Esophagus muscularis mucosa (tissue), 4 donors: ENCODE data around the gene TMEM143. TPM values are rescaled to one million over a fixed set of nuclear protein-coding genes. Genes with fewer than 3 reads are reported as not detected.
"Not testable (repeated sequence)": the region's sequence is repeated elsewhere in the genome, so short reads cannot be mapped to it uniquely, and the experiment has no call there.

ENCODE experiments used
- DNase-seq: peaks from one replicate; pipeline ENCODE4 v3.0.0-alpha.2; 2017; ENCODE audit errors: extremely low spot score
- H3K27ac ChIP-seq, 4 donors: fragments of 200-600 bp; sonication (generic); replicated peaks in 1 of 4; 1 replicate in 3 of 4; 2 replicates in 1 of 4; pipeline ENCODE4 v1.5.1; 2016 to 2019; ENCODE audit warnings: mild to moderate bottlenecking in 1 of 4
- H3K27me3 ChIP-seq, 4 donors: fragments of 200-600 bp; sonication (generic); one replicate each; pipeline versions ENCODE4 v1.5.1 to v1.6.0; 2016 to 2019
- H3K36me3 ChIP-seq, 4 donors: fragments of 200-600 bp; sonication (generic); one replicate each; pipeline ENCODE4 v1.5.1; 2016 to 2019
- H3K4me1 ChIP-seq, 4 donors: fragments of 200-600 bp; sonication (generic); one replicate each; pipeline ENCODE4 v1.5.1; 2016 to 2019
- H3K4me3 ChIP-seq, 4 donors: fragments of 200-600 bp; sonication (generic); 1 replicate in 2 of 4; 2 replicates in 2 of 4; pipeline ENCODE4 v1.5.1; 2016 to 2019; ENCODE audit warnings: mild to moderate bottlenecking in 4 of 4, moderate library complexity in 1 of 4
- H3K9me3 ChIP-seq, 4 donors: fragments of 200-600 bp; sonication (generic); 1 replicate in 3 of 4; 2 replicates in 1 of 4; pipeline ENCODE4 v1.5.1; 2016 to 2019
- CTCF ChIP-seq, 3 experiments: fragments of 200-600 bp in 2 of 3; fragments of 450-650 bp in 1 of 3; sonication (generic) in 2 of 3; IDR thresholded peaks; one replicate each; pipeline ENCODE4 v1.5.1; 2017 to 2019; ENCODE audit warnings: antibody characterized with exemption in 3 of 3, mild to moderate bottlenecking in 2 of 3, moderate library complexity in 1 of 3
- EP300 ChIP-seq: sonication (generic); formaldehyde crosslinking; IDR thresholded peaks from one replicate; pipeline ENCODE4 v1.6.1; 2017; ENCODE audit warnings: antibody characterized with exemption
- POLR2A ChIP-seq: fragments of 450-650 bp; IDR thresholded peaks from one replicate; pipeline ENCODE4 v1.6.1; 2017; ENCODE audit warnings: antibody characterized with exemption, moderate library complexity, mild to moderate bottlenecking, low read depth
- POLR2AphosphoS5 ChIP-seq, 2 donors: sonication (generic); formaldehyde crosslinking; IDR thresholded peaks; one replicate each; pipeline ENCODE4 v1.6.1; 2017; ENCODE audit warnings: antibody characterized with exemption in 2 of 2
- WGBS: methylation state at CpG from one replicate; pipeline ENCODE4 v1.1.5; 2018; 5-methylcytosine and 5-hydroxymethylcytosine counted together
- intact Hi-C: fragments of 100-400 bp; cut with DNase I; formaldehyde crosslinking; loops from one replicate; pipeline ENCODE4 v1.15.1; 2023
- total RNA-seq, 4 donors: library from RNA; depleted of rRNA; stranded (reverse); fragments of >200 nt; gene quantifications; one replicate each; pipeline versions ENCODE4 v1.1.0 to v1.2.1, GENCODE V29; 2016

TMEM143 gene
- total RNA-seq, 4 donors from 2014 or later, result 4.8 to 8.3 (median 7.1) TPM

GRCh38 chr19:48321372-48321621 is 42.4 kb downstream of the TMEM143 start:
- TF ChIP-seq CTCF (IDR thresholded peaks at IDR 0.05) (no peak), POLR2A (peak; percentile 43), POLR2AphosphoS5 (IDR thresholded peaks at IDR 0.05) (no peak)
- H3K4me1 ChIP-seq, result peaks cover 35 to 54% (median 50%) of the 10 kb centered on the region in 4 donors

GRCh38 chr19:48319647-48320541 is 43.8 kb downstream of the TMEM143 start:
- H3K4me1 ChIP-seq, result peaks cover 25 to 42% (median 38%) of the 10 kb centered on the region in 4 donors
- no peak overlapping the region for H3K4me3 ChIP-seq
- no peaks in the 10 kb centered on the region for H3K9me3 ChIP-seq
- no peaks in the 10 kb centered on the region for H3K36me3 ChIP-seq
- DNase-seq, result no peak
- no peak for TF ChIP-seq POLR2A
- TF ChIP-seq POLR2AphosphoS5 (IDR thresholded peaks at IDR 0.05), result peak; percentile 21 to 71
- peak; percentile 87 to 93 (median 91) for TF ChIP-seq CTCF (IDR thresholded peaks at IDR 0.05)
- TF ChIP-seq EP300, result no peak
- H3K27ac ChIP-seq, result peak overlapping the region; percentile 89 to 99 (median 94)
- H3K27me3 ChIP-seq, result no peaks in the 10 kb centered on the region
- WGBS, result 41% methylated on average over 16 of the region's 16 CpGs
- intact Hi-C loops, result loop anchor here (2.0 kb wide), 1 partner anchor 71 kb away; the partner anchor contains the start of gene KDELR1

More at GRCh38 chr19:48321372-48321621, 42.4 kb downstream of the TMEM143 start:
- Histone ChIP-seq H3K27me3 (no peaks in the 10 kb centered on the region), H3K4me3 (peak overlapping the region; percentile 54 to 63 (median 59)), H3K9me3 (no peaks in the 10 kb centered on the region), H3K36me3 (no peaks in the 10 kb centered on the region), H3K27ac (peak overlapping the region; percentile 89 to 99 (median 94))
- WGBS, result under 1% methylated on average over 22 of the region's 22 CpGs
- DNase-seq, result peak; percentile 99
- intact Hi-C loops, result no loop called here

- peaks cover 22 to 34% (median 32%) of the 10 kb centered on the region in 4 donors for H3K4me1 ChIP-seq
- no peak for TF ChIP-seq POLR2AphosphoS5 (IDR thresholded peaks at IDR 0.05)
- TF ChIP-seq CTCF (IDR thresholded peaks at IDR 0.05), result no peak
- no peak for TF ChIP-seq POLR2A
- no peak for TF ChIP-seq EP300
- intact Hi-C loops, result loop anchor here (2.0 kb wide), 1 partner anchor 72 kb away; the partner anchor contains the start of gene KDELR1
- no peak overlapping the region for H3K27ac ChIP-seq
- H3K36me3 ChIP-seq, result no peaks in the 10 kb centered on the region
- no peaks in the 10 kb centered on the region for H3K9me3 ChIP-seq
- no peaks in the 10 kb centered on the region for H3K27me3 ChIP-seq
- no peak for DNase-seq
- H3K4me3 ChIP-seq, result no peak overlapping the region
- WGBS, result 95% methylated on average over 19 of the region's 21 CpGs
Measured at GRCh38 chr19:48318286-48318987, 45.3 kb downstream of the TMEM143 start.

- 61% methylated on average over 9 of the region's 9 CpGs for WGBS
- H3K27ac ChIP-seq, intact Hi-C loops: not testable (repeated sequence)
Measured at GRCh38 chr19:48317708-48317960, 46.1 kb downstream of the TMEM143 start.

GRCh38 chr19:48315712-48316111 is 48.0 kb downstream of the TMEM143 start:
- WGBS, result 64% methylated on average over 7 of the region's 7 CpGs
- intact Hi-C loops, result no loop called here
- Histone ChIP-seq H3K4me1 (peaks cover 7 to 9% (median 8%) of the 10 kb centered on the region in 4 donors), H3K27ac (no peak overlapping the region), H3K4me3 (no peak overlapping the region), H3K27me3 (no peaks in the 10 kb centered on the region), H3K36me3 (no peaks in the 10 kb centered on the region), H3K9me3 (no peaks in the 10 kb centered on the region)
- DNase-seq, result no peak
- TF ChIP-seq POLR2A (no peak), POLR2AphosphoS5 (IDR thresholded peaks at IDR 0.05) (no peak), CTCF (IDR thresholded peaks at IDR 0.05) (no peak), EP300 (no peak)

More at GRCh38 chr19:48317708-48317960, 46.1 kb downstream of the TMEM143 start:
- H3K4me1 ChIP-seq, result peaks cover 18 to 26% (median 25%) of the 10 kb centered on the region in 4 donors
- not testable (repeated sequence) for H3K27me3 ChIP-seq, H3K4me3 ChIP-seq, DNase-seq, H3K36me3 ChIP-seq, H3K9me3 ChIP-seq
